CD14-positive monocyte (primary cell): Measurements from ENCODE around the gene CREBBP. TPM values are rescaled to one million over a fixed set of nuclear protein-coding genes. Genes with fewer than 3 reads are reported as not detected.

Source experiments
- DNase-seq, 3 donors: peaks; one replicate each; pipeline ENCODE4 v3.0.0-alpha.2; 2011 to 2022
- H2AFZ ChIP-seq: 2 replicates; pipeline ENCODE4 v1.6.0; 2012; ENCODE audit warnings: mild to moderate bottlenecking, low read depth, low read length, inconsistent platforms; ENCODE audit not compliant: insufficient read depth, poor library complexity, severe bottlenecking
- H3K27ac ChIP-seq, 2 donors: 1 replicate in 1 of 2; 2 replicates in 1 of 2; pipeline ENCODE4 v1.5.1; 2012 to 2013; ENCODE audit warnings: low read length in 2 of 2, control low read depth in 1 of 2, inconsistent platforms in 1 of 2, low read depth in 1 of 2, mild to moderate bottlenecking in 1 of 2
- H3K27me3 ChIP-seq, 2 donors: one replicate each; pipeline versions ENCODE4 v1.6.0 to v1.6.1; 2011 to 2013; ENCODE audit warnings: low read length in 2 of 2; ENCODE audit not compliant: control insufficient read depth in 2 of 2, insufficient read depth in 2 of 2
- H3K36me3 ChIP-seq, 2 donors: replicated peaks in 1 of 2; 1 replicate in 1 of 2; 2 replicates in 1 of 2; pipeline versions ENCODE4 v1.5.1 to v1.6.1; 2012 to 2013; ENCODE audit warnings: low read length in 2 of 2, control low read depth in 1 of 2, inconsistent platforms in 1 of 2, mild to moderate bottlenecking in 1 of 2; ENCODE audit not compliant: insufficient read depth in 2 of 2, control insufficient read depth in 1 of 2
- H3K4me1 ChIP-seq, 2 donors: 1 replicate in 1 of 2; 2 replicates in 1 of 2; pipeline versions ENCODE4 v1.5.1 to v1.6.1; 2012 to 2013; ENCODE audit warnings: low read length in 2 of 2, control low read depth in 1 of 2, inconsistent platforms in 1 of 2, mild to moderate bottlenecking in 1 of 2, moderate library complexity in 1 of 2; ENCODE audit not compliant: insufficient read depth in 2 of 2, control insufficient read depth in 1 of 2
- H3K4me2 ChIP-seq: replicated peaks from 2 replicates; pipeline ENCODE3; 2012; ENCODE audit warnings: low read length, moderate library complexity, mild to moderate bottlenecking; ENCODE audit not compliant: poor library complexity, severe bottlenecking; ENCODE audit errors: extremely low read depth
- H3K4me3 ChIP-seq, 3 experiments: fragments of 200-600 bp in 1 of 3; sonication (generic) in 1 of 3; replicated peaks in 1 of 3; 1 replicate in 2 of 3; 2 replicates in 1 of 3; pipeline ENCODE4 v1.5.1; 2011 to 2013; ENCODE audit warnings: low read length in 3 of 3, mild to moderate bottlenecking in 3 of 3, control low read depth in 2 of 3, low read depth in 2 of 3, inconsistent platforms in 1 of 3, moderate library complexity in 1 of 3
- H3K79me2 ChIP-seq: 2 replicates; pipeline ENCODE4 v1.6.0; 2012; ENCODE audit warnings: mild to moderate bottlenecking, control low read depth, inconsistent platforms, low read length, moderate library complexity; ENCODE audit not compliant: insufficient read depth
- H3K9ac ChIP-seq: 2 replicates; pipeline ENCODE4 v1.6.0; 2017; ENCODE audit warnings: low read length, mild to moderate bottlenecking; ENCODE audit not compliant: insufficient read depth, poor library complexity, severe bottlenecking
- H3K9me3 ChIP-seq, 2 donors: replicated peaks in 1 of 2; 1 replicate in 1 of 2; 2 replicates in 1 of 2; pipeline versions ENCODE4 v1.5.1 to v1.6.1; 2012 to 2013; ENCODE audit warnings: low read length in 2 of 2, control low read depth in 1 of 2; ENCODE audit not compliant: control insufficient read depth in 1 of 2, insufficient read depth in 1 of 2
- H4K20me1 ChIP-seq: 2 replicates; pipeline ENCODE4 v1.6.0; 2012; ENCODE audit warnings: mild to moderate bottlenecking, low read length, control low read depth, moderate library complexity; ENCODE audit not compliant: insufficient read depth
- H3K27ac Mint-ChIP-seq, 7 donors: one replicate each; pipeline ENCODE4 v1.8.0; 2020; ENCODE audit warnings: mild to moderate bottlenecking in 7 of 7, mixed read lengths in 7 of 7, moderate library complexity in 6 of 7, inconsistent platforms in 2 of 7
- H3K27me3 Mint-ChIP-seq, 3 donors: one replicate each; pipeline ENCODE4 v1.8.0; 2021 to 2022; ENCODE audit warnings: low read depth in 3 of 3, mild to moderate bottlenecking in 3 of 3, mixed read lengths in 3 of 3, moderate library complexity in 3 of 3, inconsistent platforms in 1 of 3
- H3K36me3 Mint-ChIP-seq, 2 donors: one replicate each; pipeline ENCODE4 v1.8.0; 2020; ENCODE audit warnings: mixed read lengths in 2 of 2, inconsistent platforms in 1 of 2, mild to moderate bottlenecking in 1 of 2
- H3K4me1 Mint-ChIP-seq: one replicate; pipeline ENCODE4 v1.8.0; 2020; ENCODE audit warnings: mild to moderate bottlenecking, mixed read lengths
- H3K4me3 Mint-ChIP-seq, 2 donors: one replicate each; pipeline ENCODE4 v1.8.0; 2020; ENCODE audit warnings: mild to moderate bottlenecking in 2 of 2, mixed read lengths in 2 of 2, moderate library complexity in 1 of 2
- H3K9me3 Mint-ChIP-seq, 7 donors: one replicate each; pipeline ENCODE4 v1.8.0; 2020 to 2022; ENCODE audit warnings: mixed read lengths in 7 of 7, mild to moderate bottlenecking in 6 of 7, moderate library complexity in 6 of 7, inconsistent platforms in 2 of 7
- WGBS: methylation state at CpG from one replicate; pipeline ENCODE4 v1.1.5; 2013; ENCODE audit warnings: missing lambda C conversion rate; ENCODE audit not compliant: insufficient coverage; 5-methylcytosine and 5-hydroxymethylcytosine counted together
- intact Hi-C, 2 donors: fragments of 100-400 bp; cut with micrococcal nuclease; formaldehyde crosslinking; loops; one replicate each; pipeline versions ENCODE4 v1.15.0 to v1.15.1; 2023
- polyA plus RNA-seq, 3 donors: library from polyadenylated mRNA; depleted of rRNA in 1 of 3; unstranded in 2 of 3; stranded (reverse) in 1 of 3; fragments of 300-500 nt in 2 of 3; fragments of >200 nt in 1 of 3; fragmentation: Illumina TruSeq in 2 of 3; gene quantifications; 1 replicate in 2 of 3; 2 replicates in 1 of 3; pipeline ENCODE4 v1.2.3, GENCODE V29; 2012 to 2021
- TF ChIP-seq, protein P1 (sequence below): fragments of 200-600 bp; IDR thresholded peaks from one replicate; pipeline ENCODE4 v1.8.0; 2022; ENCODE audit warnings: antibody characterized with exemption, mild to moderate bottlenecking

CREBBP gene
- polyA plus RNA-seq, 3 donors = 2.1 to 26.9 (median 6.2) TPM

- no peak for DNase-seq
- H3K4me2 ChIP-seq = no peak overlapping the region
- 98% methylated on average over 47 of the region's 49 CpGs for WGBS
- Mint-ChIP-seq H3K36me3 (peaks cover 69 to 81% of the 10 kb centered on the region in 2 donors), H3K4me1 (no peaks in the 10 kb centered on the region), H3K27me3 (peaks cover 0 to 3% (median 2%) of the 10 kb centered on the region in 3 donors), H3K4me3 (no peak overlapping the region), H3K27ac (peak overlapping the region in 3 of 7 donors; percentile 11 to 52 (median 27)), H3K9me3 (no peaks in the 10 kb centered on the region)
- TF ChIP-seq, protein P1, sequence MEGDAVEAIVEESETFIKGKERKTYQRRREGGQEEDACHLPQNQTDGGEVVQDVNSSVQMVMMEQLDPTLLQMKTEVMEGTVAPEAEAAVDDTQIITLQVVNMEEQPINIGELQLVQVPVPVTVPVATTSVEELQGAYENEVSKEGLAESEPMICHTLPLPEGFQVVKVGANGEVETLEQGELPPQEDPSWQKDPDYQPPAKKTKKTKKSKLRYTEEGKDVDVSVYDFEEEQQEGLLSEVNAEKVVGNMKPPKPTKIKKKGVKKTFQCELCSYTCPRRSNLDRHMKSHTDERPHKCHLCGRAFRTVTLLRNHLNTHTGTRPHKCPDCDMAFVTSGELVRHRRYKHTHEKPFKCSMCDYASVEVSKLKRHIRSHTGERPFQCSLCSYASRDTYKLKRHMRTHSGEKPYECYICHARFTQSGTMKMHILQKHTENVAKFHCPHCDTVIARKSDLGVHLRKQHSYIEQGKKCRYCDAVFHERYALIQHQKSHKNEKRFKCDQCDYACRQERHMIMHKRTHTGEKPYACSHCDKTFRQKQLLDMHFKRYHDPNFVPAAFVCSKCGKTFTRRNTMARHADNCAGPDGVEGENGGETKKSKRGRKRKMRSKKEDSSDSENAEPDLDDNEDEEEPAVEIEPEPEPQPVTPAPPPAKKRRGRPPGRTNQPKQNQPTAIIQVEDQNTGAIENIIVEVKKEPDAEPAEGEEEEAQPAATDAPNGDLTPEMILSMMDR = no peak
- no peak overlapping the region for H2AFZ ChIP-seq
- no peak overlapping the region for H3K27ac ChIP-seq
- H3K4me3 ChIP-seq = no peak overlapping the region
- H3K9ac ChIP-seq = no peak overlapping the region
- peaks cover 94% of the 10 kb centered on the region for H4K20me1 ChIP-seq
- H3K4me1 ChIP-seq = no peaks in the 10 kb centered on the region
- intact Hi-C loops = no loop called here
- no peaks in the 10 kb centered on the region for H3K9me3 ChIP-seq
- no peaks in the 10 kb centered on the region for H3K79me2 ChIP-seq
- H3K27me3 ChIP-seq = no peaks in the 10 kb centered on the region
- peaks cover 65 to 80% of the 10 kb centered on the region in 2 donors for H3K36me3 ChIP-seq
Measured at GRCh38 chr16:3729161-3730112, 151.1 kb downstream of the CREBBP start.

GRCh38 chr16:3728424-3729160 lies 151.9 kb downstream of the CREBBP start:
- no peaks in the 10 kb centered on the region for H3K4me1 ChIP-seq
- TF ChIP-seq, protein P1 = no peak
- peaks cover 59 to 71% of the 10 kb centered on the region in 2 donors for H3K36me3 ChIP-seq
- WGBS = over 99% methylated on average over 28 of the region's 31 CpGs
- H3K27ac ChIP-seq = no peak overlapping the region
- H3K4me2 ChIP-seq = no peak overlapping the region
- intact Hi-C loops = no loop called here
- peaks cover 63 to 73% of the 10 kb centered on the region in 2 donors for H3K36me3 Mint-ChIP-seq
- H2AFZ ChIP-seq = no peak overlapping the region
- H3K27me3 Mint-ChIP-seq = peaks cover 0 to 3% (median 2%) of the 10 kb centered on the region in 3 donors
- no peaks in the 10 kb centered on the region for H3K4me1 Mint-ChIP-seq
- H3K9ac ChIP-seq = no peak overlapping the region
- DNase-seq = no peak
- no peaks in the 10 kb centered on the region for H3K79me2 ChIP-seq
- H4K20me1 ChIP-seq = peaks cover 86% of the 10 kb centered on the region
- H3K4me3 ChIP-seq = no peak overlapping the region
- H3K9me3 Mint-ChIP-seq = no peaks in the 10 kb centered on the region
- H3K9me3 ChIP-seq = no peaks in the 10 kb centered on the region
- no peak overlapping the region for H3K4me3 Mint-ChIP-seq
- H3K27me3 ChIP-seq = no peaks in the 10 kb centered on the region
- H3K27ac Mint-ChIP-seq = no peak overlapping the region
